Fibroblast of lung (primary cell): Measurements from ENCODE around the gene TUBA1B.
"Not testable (repeated sequence)": the region's sequence is repeated elsewhere in the genome, so short reads cannot be mapped to it uniquely, and the experiment has no call there.

ENCODE experiments used
- EZH2 ChIP-seq: IDR thresholded peaks from 2 replicates; pipeline ENCODE4 v1.5.1; 2012; ENCODE audit warnings: low read length, control low read depth, mild to moderate bottlenecking; ENCODE audit errors: missing control alignments
- TF ChIP-seq, protein P1 (sequence below), 2 donors: IDR thresholded peaks in 1 of 2; conservative IDR thresholded peaks in 1 of 2; 1 replicate in 1 of 2; 2 replicates in 1 of 2; pipeline ENCODE4 v1.5.1; 2011 to 2012; ENCODE audit warnings: low read length in 2 of 2, control low read depth in 1 of 2, inconsistent platforms in 1 of 2, low read depth in 1 of 2, mild to moderate bottlenecking in 1 of 2

- TF ChIP-seq, protein P1, sequence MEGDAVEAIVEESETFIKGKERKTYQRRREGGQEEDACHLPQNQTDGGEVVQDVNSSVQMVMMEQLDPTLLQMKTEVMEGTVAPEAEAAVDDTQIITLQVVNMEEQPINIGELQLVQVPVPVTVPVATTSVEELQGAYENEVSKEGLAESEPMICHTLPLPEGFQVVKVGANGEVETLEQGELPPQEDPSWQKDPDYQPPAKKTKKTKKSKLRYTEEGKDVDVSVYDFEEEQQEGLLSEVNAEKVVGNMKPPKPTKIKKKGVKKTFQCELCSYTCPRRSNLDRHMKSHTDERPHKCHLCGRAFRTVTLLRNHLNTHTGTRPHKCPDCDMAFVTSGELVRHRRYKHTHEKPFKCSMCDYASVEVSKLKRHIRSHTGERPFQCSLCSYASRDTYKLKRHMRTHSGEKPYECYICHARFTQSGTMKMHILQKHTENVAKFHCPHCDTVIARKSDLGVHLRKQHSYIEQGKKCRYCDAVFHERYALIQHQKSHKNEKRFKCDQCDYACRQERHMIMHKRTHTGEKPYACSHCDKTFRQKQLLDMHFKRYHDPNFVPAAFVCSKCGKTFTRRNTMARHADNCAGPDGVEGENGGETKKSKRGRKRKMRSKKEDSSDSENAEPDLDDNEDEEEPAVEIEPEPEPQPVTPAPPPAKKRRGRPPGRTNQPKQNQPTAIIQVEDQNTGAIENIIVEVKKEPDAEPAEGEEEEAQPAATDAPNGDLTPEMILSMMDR (conservative IDR thresholded peaks at IDR 0.05 in 1 of 2, IDR thresholded peaks at IDR 0.05 in 1 of 2; ENCODE audit: low read depth in 1 of 2, low read length in 2 of 2): not testable (repeated sequence)
- TF ChIP-seq EZH2: not testable (repeated sequence)
Measured at GRCh38 chr12:49161901-49162300, 30.7 kb upstream of the TUBA1B start.
